Trophoblast cell (in vitro differentiated cells and primary cell): ENCODE data around the gene TTLL10.
"Not testable (repeated sequence)": the region's sequence is repeated elsewhere in the genome, so short reads cannot be mapped to it uniquely, and the experiment has no call there.

ENCODE experiments used
- DNase-seq, 2 donors: peaks; one replicate each; pipeline ENCODE4 v3.0.0-alpha.2; 2016
- H2AFZ ChIP-seq: 2 replicates; pipeline ENCODE4 v1.6.1; 2013; ENCODE audit warnings: low read length, moderate library complexity, mild to moderate bottlenecking; ENCODE audit not compliant: insufficient read depth, poor library complexity
- H2AK5ac ChIP-seq: 2 replicates; pipeline ENCODE4 v1.6.1; 2013; ENCODE audit warnings: mild to moderate bottlenecking, low read length
- H2BK120ac ChIP-seq: 2 replicates; pipeline ENCODE4 v1.6.1; 2013; ENCODE audit warnings: low read length, mild to moderate bottlenecking, moderate library complexity; ENCODE audit not compliant: insufficient read depth, poor library complexity
- H2BK12ac ChIP-seq: 2 replicates; pipeline ENCODE4 v1.6.1; 2013; ENCODE audit warnings: mild to moderate bottlenecking, low read length, moderate library complexity
- H2BK5ac ChIP-seq: 2 replicates; pipeline ENCODE4 v1.6.1; 2013; ENCODE audit warnings: low read length, low read depth, moderate library complexity, mild to moderate bottlenecking; ENCODE audit not compliant: poor library complexity
- H3K14ac ChIP-seq: 2 replicates; pipeline ENCODE4 v1.6.1; 2013; ENCODE audit warnings: mild to moderate bottlenecking, low read length
- H3K18ac ChIP-seq: 2 replicates; pipeline ENCODE4 v1.6.1; 2013; ENCODE audit warnings: mild to moderate bottlenecking, low read length
- H3K23ac ChIP-seq: 2 replicates; pipeline ENCODE4 v1.6.1; 2013; ENCODE audit warnings: low read length
- H3K27ac ChIP-seq: 2 replicates; pipeline ENCODE4 v1.5.1; 2013; ENCODE audit warnings: low read depth, mild to moderate bottlenecking, inconsistent platforms, low read length, moderate library complexity
- H3K27me3 ChIP-seq: 2 replicates; pipeline ENCODE4 v1.6.1; 2013; ENCODE audit warnings: inconsistent platforms, mild to moderate bottlenecking, low read length, moderate library complexity; ENCODE audit not compliant: insufficient read depth
- H3K36me3 ChIP-seq, 2 experiments: 1 replicate in 1 of 2; 2 replicates in 1 of 2; pipeline ENCODE4 v1.6.1; 2013; ENCODE audit warnings: low read length in 2 of 2, mild to moderate bottlenecking in 2 of 2, moderate library complexity in 1 of 2; ENCODE audit not compliant: insufficient read depth in 2 of 2, control insufficient read depth in 1 of 2
- H3K4ac ChIP-seq: 2 replicates; pipeline ENCODE4 v1.6.1; 2013; ENCODE audit warnings: low read depth, mild to moderate bottlenecking, low read length, moderate library complexity
- H3K4me1 ChIP-seq, 2 experiments: 1 replicate in 1 of 2; 2 replicates in 1 of 2; pipeline ENCODE4 v1.6.1; 2013; ENCODE audit warnings: low read length in 2 of 2, mild to moderate bottlenecking in 2 of 2, moderate library complexity in 1 of 2; ENCODE audit not compliant: insufficient read depth in 2 of 2, control insufficient read depth in 1 of 2
- H3K4me2 ChIP-seq: 2 replicates; pipeline ENCODE4 v1.6.1; 2013; ENCODE audit warnings: inconsistent platforms, mild to moderate bottlenecking, low read length, moderate library complexity
- H3K4me3 ChIP-seq: 2 replicates; pipeline ENCODE4 v1.5.1; 2013; ENCODE audit warnings: mild to moderate bottlenecking, low read depth, low read length, inconsistent platforms
- H3K79me1 ChIP-seq: one replicate; pipeline ENCODE4 v1.6.1; 2013; ENCODE audit warnings: low read length
- H3K79me2 ChIP-seq: 2 replicates; pipeline ENCODE4 v1.6.1; 2013; ENCODE audit warnings: low read length, mild to moderate bottlenecking; ENCODE audit not compliant: control insufficient read depth, insufficient read depth, poor library complexity
- H3K9ac ChIP-seq: 2 replicates; pipeline ENCODE4 v1.6.1; 2013; ENCODE audit warnings: mild to moderate bottlenecking, low read length
- H3K9me3 ChIP-seq: 2 replicates; pipeline ENCODE4 v1.6.1; 2013; ENCODE audit warnings: low read depth, mild to moderate bottlenecking, control low read depth, inconsistent platforms, low read length; ENCODE audit not compliant: insufficient read depth
- H4K12ac ChIP-seq: 2 replicates; pipeline ENCODE4 v1.6.1; 2013; ENCODE audit warnings: low read depth, mild to moderate bottlenecking, low read length, moderate library complexity
- H4K8ac ChIP-seq: 2 replicates; pipeline ENCODE4 v1.6.1; 2013; ENCODE audit warnings: low read depth, mild to moderate bottlenecking, low read length, moderate library complexity
- H4K91ac ChIP-seq: one replicate; pipeline ENCODE4 v1.6.1; 2013; ENCODE audit warnings: low read depth, mild to moderate bottlenecking, low read length, moderate library complexity
- WGBS: extraction: QIAGEN DNeasy Blood & Tissue Kit; methylation state at CpG from one replicate; pipeline ENCODE4 v1.1.7; 2013; ENCODE audit warnings: missing lambda C conversion rate; ENCODE audit not compliant: insufficient read length, insufficient coverage; ENCODE audit errors: extremely low coverage; 5-methylcytosine and 5-hydroxymethylcytosine counted together

TTLL10 gene

GRCh38 chr1:1191734-1192133, 18.1 kb downstream of the TTLL10 start:
- H2BK120ac ChIP-seq, result no peak overlapping the region
- H4K8ac ChIP-seq, result no peak overlapping the region
- no peaks in the 10 kb centered on the region for H3K36me3 ChIP-seq
- H4K91ac ChIP-seq, result no peak overlapping the region
- H3K27ac ChIP-seq, result no peak overlapping the region
- H3K14ac ChIP-seq, result no peak overlapping the region
- H3K9me3 ChIP-seq, result peaks cover 10% of the 10 kb centered on the region
- H3K79me1 ChIP-seq, result no peaks in the 10 kb centered on the region
- DNase-seq, result no peak
- no peaks in the 10 kb centered on the region for H3K4me1 ChIP-seq
- WGBS, result no CpG with 5 or more reads among the region's 11 CpGs
- H3K4me2 ChIP-seq, result no peak overlapping the region
- no peak overlapping the region for H2AK5ac ChIP-seq
- H3K79me2 ChIP-seq, result no peaks in the 10 kb centered on the region
- H3K4ac ChIP-seq, result no peak overlapping the region
- no peak overlapping the region for H4K12ac ChIP-seq
- no peak overlapping the region for H2AFZ ChIP-seq
- no peak overlapping the region for H2BK12ac ChIP-seq
- no peak overlapping the region for H3K23ac ChIP-seq
- no peak overlapping the region for H2BK5ac ChIP-seq
- H3K4me3 ChIP-seq, result no peak overlapping the region
- H3K27me3 ChIP-seq, result no peaks in the 10 kb centered on the region
- no peak overlapping the region for H3K9ac ChIP-seq
- no peak overlapping the region for H3K18ac ChIP-seq

- Histone ChIP-seq H3K36me3 (no peaks in the 10 kb centered on the region), H3K4me1 (no peaks in the 10 kb centered on the region), H3K27ac (no peak overlapping the region), H3K14ac (no peak overlapping the region), H3K79me1 (no peaks in the 10 kb centered on the region), H3K79me2 (no peaks in the 10 kb centered on the region), H4K12ac (no peak overlapping the region), H2AK5ac (no peak overlapping the region), H4K8ac (no peak overlapping the region), H3K27me3 (no peaks in the 10 kb centered on the region), H3K4ac (no peak overlapping the region), H3K9ac (no peak overlapping the region), H3K4me3 (no peak overlapping the region), H4K91ac (no peak overlapping the region), H2BK5ac (no peak overlapping the region), H3K23ac (no peak overlapping the region), H2BK120ac (no peak overlapping the region), H2BK12ac (no peak overlapping the region), H3K4me2 (no peak overlapping the region), H3K9me3 (peaks cover 14% of the 10 kb centered on the region), H2AFZ (no peak overlapping the region), H3K18ac (no peak overlapping the region)
- WGBS, result no CpG with 5 or more reads among the region's 3 CpGs
- no peak for DNase-seq
Measured at GRCh38 chr1:1194723-1195122, 21.0 kb downstream of the TTLL10 start.

GRCh38 chr1:1195726-1196125, 22.0 kb downstream of the TTLL10 start:
- not testable (repeated sequence) for H3K4me3 ChIP-seq, H2BK5ac ChIP-seq, H3K23ac ChIP-seq, H2AK5ac ChIP-seq, H3K27ac ChIP-seq, DNase-seq, H2BK12ac ChIP-seq, H2BK120ac ChIP-seq, H3K79me2 ChIP-seq, H3K4me1 ChIP-seq, H3K36me3 ChIP-seq, H3K79me1 ChIP-seq, H4K91ac ChIP-seq, H3K14ac ChIP-seq, H3K27me3 ChIP-seq, H3K4me2 ChIP-seq, H3K4ac ChIP-seq, H2AFZ ChIP-seq, H3K9ac ChIP-seq, H4K8ac ChIP-seq, H4K12ac ChIP-seq, H3K18ac ChIP-seq
- WGBS, result no CpG with 5 or more reads among the region's 6 CpGs
- H3K9me3 ChIP-seq, result peaks cover 16% of the 10 kb centered on the region

GRCh38 chr1:1196431-1197187, 22.9 kb downstream of the TTLL10 start:
- Histone ChIP-seq H2BK120ac (no peak overlapping the region), H3K4me3 (no peak overlapping the region), H3K36me3 (no peaks in the 10 kb centered on the region), H2AFZ (no peak overlapping the region), H2AK5ac (no peak overlapping the region), H4K8ac (no peak overlapping the region), H3K9ac (no peak overlapping the region), H3K4me1 (peaks cover 0 to 3% of the 10 kb centered on the region in 2 experiments), H3K4ac (no peak overlapping the region), H3K18ac (no peak overlapping the region), H3K27me3 (peaks cover 14% of the 10 kb centered on the region), H4K12ac (no peak overlapping the region), H3K14ac (no peak overlapping the region), H3K4me2 (no peak overlapping the region), H3K23ac (no peak overlapping the region), H2BK12ac (no peak overlapping the region), H2BK5ac (no peak overlapping the region), H3K79me1 (peaks cover 1% of the 10 kb centered on the region), H3K79me2 (no peaks in the 10 kb centered on the region), H3K9me3 (peaks cover 14% of the 10 kb centered on the region), H4K91ac (no peak overlapping the region), H3K27ac (no peak overlapping the region)
- no peak for DNase-seq
- no CpG with 5 or more reads among the region's 13 CpGs for WGBS
